ENCODE results near the gene DYDC1. TPM values are rescaled to one million over a fixed set of nuclear protein-coding genes. Genes with fewer than 3 reads are reported as not detected.

The DYDC1 gene
- total RNA-seq, 1 donor from 2014 or later, result not detected

GRCh38 chr10:80322711-80323110 is 33.8 kb downstream of the DYDC1 start:
- H3K27ac Mint-ChIP-seq (ENCODE audit: unreplicated experiment), result no peak overlapping the region
- H3K4me1 Mint-ChIP-seq, result peaks cover 7% of the 10 kb centered on the region
- no peaks in the 10 kb centered on the region for H3K27me3 Mint-ChIP-seq (ENCODE audit: low read depth)
- H3K4me3 Mint-ChIP-seq, result no peak overlapping the region
- H3K9me3 Mint-ChIP-seq, result no peaks in the 10 kb centered on the region
- no peaks in the 10 kb centered on the region for H3K36me3 Mint-ChIP-seq (ENCODE audit: low read depth)
- no peak for DNase-seq (ENCODE audit: low read depth, low spot score)
- TF ChIP-seq CTCF (conservative IDR thresholded peaks at IDR 0.05), result no peak

- no peaks in the 10 kb centered on the region for H3K9me3 Mint-ChIP-seq
- H3K27me3 Mint-ChIP-seq (ENCODE audit: low read depth), result no peaks in the 10 kb centered on the region
- H3K36me3 Mint-ChIP-seq (ENCODE audit: low read depth), result peaks cover 2% of the 10 kb centered on the region
- H3K4me3 Mint-ChIP-seq, result no peak overlapping the region
- DNase-seq (ENCODE audit: low read depth, low spot score), result no peak
- H3K4me1 Mint-ChIP-seq, result peaks cover 7% of the 10 kb centered on the region
- no peak for TF ChIP-seq CTCF (conservative IDR thresholded peaks at IDR 0.05)
- no peak overlapping the region for H3K27ac Mint-ChIP-seq (ENCODE audit: unreplicated experiment)
Observed at GRCh38 chr10:80322158-80322557, 34.4 kb downstream of the DYDC1 start.

GRCh38 chr10:80321183-80321582 is 35.4 kb downstream of the DYDC1 start:
- H3K4me1 Mint-ChIP-seq, result peaks cover 7% of the 10 kb centered on the region
- H3K4me3 Mint-ChIP-seq, result no peak overlapping the region
- no peak for TF ChIP-seq CTCF (conservative IDR thresholded peaks at IDR 0.05)
- DNase-seq (ENCODE audit: low read depth, low spot score), result no peak
- no peaks in the 10 kb centered on the region for H3K27me3 Mint-ChIP-seq (ENCODE audit: low read depth)
- no peak overlapping the region for H3K27ac Mint-ChIP-seq (ENCODE audit: unreplicated experiment)
- peaks cover under 1% of the 10 kb centered on the region for H3K9me3 Mint-ChIP-seq
- peaks cover 2% of the 10 kb centered on the region for H3K36me3 Mint-ChIP-seq (ENCODE audit: low read depth)

- Mint-ChIP-seq H3K4me1 (peaks cover 7% of the 10 kb centered on the region), H3K27ac (ENCODE audit: unreplicated experiment) (no peak overlapping the region), H3K9me3 (peaks cover 4% of the 10 kb centered on the region), H3K27me3 (ENCODE audit: low read depth) (no peaks in the 10 kb centered on the region), H3K36me3 (ENCODE audit: low read depth) (peaks cover 2% of the 10 kb centered on the region), H3K4me3 (no peak overlapping the region)
- DNase-seq (ENCODE audit: low read depth, low spot score), result no peak
- TF ChIP-seq CTCF (conservative IDR thresholded peaks at IDR 0.05), result no peak
Observed at GRCh38 chr10:80320377-80320776, 36.2 kb downstream of the DYDC1 start.

GRCh38 chr10:80319725-80320290 is 36.7 kb downstream of the DYDC1 start:
- Mint-ChIP-seq H3K4me1 (peaks cover 7% of the 10 kb centered on the region), H3K4me3 (no peak overlapping the region), H3K27me3 (ENCODE audit: low read depth) (no peaks in the 10 kb centered on the region), H3K9me3 (peaks cover 4% of the 10 kb centered on the region), H3K36me3 (ENCODE audit: low read depth) (peaks cover 2% of the 10 kb centered on the region), H3K27ac (ENCODE audit: unreplicated experiment) (no peak overlapping the region)
- no peak for TF ChIP-seq CTCF (conservative IDR thresholded peaks at IDR 0.05)
- no peak for DNase-seq (ENCODE audit: low read depth, low spot score)

All from neural crest cell (in vitro differentiated cells).